NB4 (cell line): ENCODE results near the gene RANBP3.

Experiments used
- MYC ChIP-seq: IDR thresholded peaks from 2 replicates; pipeline ENCODE4 v1.6.1; 2011; ENCODE audit warnings: low read depth, low read length
- POLR2A ChIP-seq: IDR thresholded peaks from 2 replicates; pipeline ENCODE4 v1.6.1; 2011; ENCODE audit warnings: mild to moderate bottlenecking; ENCODE audit not compliant: insufficient read length; ENCODE audit errors: extremely low read depth
- TF ChIP-seq, protein P1 (sequence below): IDR thresholded peaks from one replicate; pipeline ENCODE4 v1.5.1; 2012; ENCODE audit warnings: low read depth, low read length
- TF ChIP-seq, protein P2 (sequence below): IDR thresholded peaks from 2 replicates; pipeline ENCODE4 v1.6.1; 2011; ENCODE audit warnings: low read depth, low read length

DNA sequence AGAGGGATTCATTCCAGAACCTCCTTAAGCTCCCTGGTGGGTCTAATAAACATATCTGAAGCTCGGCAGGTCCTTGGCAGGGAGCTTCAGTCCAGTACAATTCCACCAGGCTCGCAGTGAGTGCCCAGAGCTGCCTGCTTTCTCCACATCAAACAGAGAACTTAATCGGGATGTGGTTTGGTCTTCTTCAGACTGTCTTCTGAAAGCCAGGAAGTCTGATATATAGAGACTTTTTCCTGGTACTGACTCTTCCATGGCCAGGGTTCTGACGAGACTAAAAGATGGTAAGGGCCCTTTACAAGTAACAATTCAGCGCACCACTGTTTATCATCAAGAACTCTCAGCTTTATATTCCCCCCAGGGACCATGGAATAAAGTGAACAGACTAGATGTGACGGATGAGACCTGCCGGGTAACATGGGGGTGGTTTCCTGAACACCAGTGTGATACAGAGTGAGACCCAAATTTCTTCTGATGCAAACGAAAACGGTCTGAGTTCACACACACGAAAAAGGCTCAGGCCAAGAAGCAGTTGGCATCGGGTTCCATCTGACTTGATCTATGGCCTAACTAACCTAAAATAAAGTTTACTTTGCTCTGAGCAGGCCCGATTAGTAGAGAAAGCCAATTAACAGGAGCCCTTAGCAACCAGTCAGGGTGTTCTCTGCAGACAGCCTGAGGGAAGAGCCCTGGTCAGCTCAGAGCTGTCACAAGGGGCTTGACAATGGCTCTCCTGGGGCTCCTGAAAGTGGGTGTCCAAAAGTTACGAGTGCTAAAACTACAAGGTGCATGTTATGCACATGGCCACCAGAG lies 29.0 kb downstream of the RANBP3 start:
- TF ChIP-seq, protein P1, sequence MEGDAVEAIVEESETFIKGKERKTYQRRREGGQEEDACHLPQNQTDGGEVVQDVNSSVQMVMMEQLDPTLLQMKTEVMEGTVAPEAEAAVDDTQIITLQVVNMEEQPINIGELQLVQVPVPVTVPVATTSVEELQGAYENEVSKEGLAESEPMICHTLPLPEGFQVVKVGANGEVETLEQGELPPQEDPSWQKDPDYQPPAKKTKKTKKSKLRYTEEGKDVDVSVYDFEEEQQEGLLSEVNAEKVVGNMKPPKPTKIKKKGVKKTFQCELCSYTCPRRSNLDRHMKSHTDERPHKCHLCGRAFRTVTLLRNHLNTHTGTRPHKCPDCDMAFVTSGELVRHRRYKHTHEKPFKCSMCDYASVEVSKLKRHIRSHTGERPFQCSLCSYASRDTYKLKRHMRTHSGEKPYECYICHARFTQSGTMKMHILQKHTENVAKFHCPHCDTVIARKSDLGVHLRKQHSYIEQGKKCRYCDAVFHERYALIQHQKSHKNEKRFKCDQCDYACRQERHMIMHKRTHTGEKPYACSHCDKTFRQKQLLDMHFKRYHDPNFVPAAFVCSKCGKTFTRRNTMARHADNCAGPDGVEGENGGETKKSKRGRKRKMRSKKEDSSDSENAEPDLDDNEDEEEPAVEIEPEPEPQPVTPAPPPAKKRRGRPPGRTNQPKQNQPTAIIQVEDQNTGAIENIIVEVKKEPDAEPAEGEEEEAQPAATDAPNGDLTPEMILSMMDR, result no peak
- TF ChIP-seq, protein P2, sequence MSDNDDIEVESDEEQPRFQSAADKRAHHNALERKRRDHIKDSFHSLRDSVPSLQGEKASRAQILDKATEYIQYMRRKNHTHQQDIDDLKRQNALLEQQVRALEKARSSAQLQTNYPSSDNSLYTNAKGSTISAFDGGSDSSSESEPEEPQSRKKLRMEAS, result no peak
- TF ChIP-seq POLR2A (no peak), MYC (no peak)
